CD14-positive monocyte (primary cell): ENCODE measurements around the gene ATAD3A. TPM values are rescaled to one million over a fixed set of nuclear protein-coding genes. Genes with fewer than 3 reads are reported as not detected.

Experiments used
- DNase-seq, 3 donors: peaks; one replicate each; pipeline ENCODE4 v3.0.0-alpha.2; 2011 to 2022
- H2AFZ ChIP-seq: 2 replicates; pipeline ENCODE4 v1.6.0; 2012; ENCODE audit warnings: mild to moderate bottlenecking, low read depth, low read length, inconsistent platforms; ENCODE audit not compliant: insufficient read depth, poor library complexity, severe bottlenecking
- H3K27ac ChIP-seq, 2 donors: 1 replicate in 1 of 2; 2 replicates in 1 of 2; pipeline ENCODE4 v1.5.1; 2012 to 2013; ENCODE audit warnings: low read length in 2 of 2, control low read depth in 1 of 2, inconsistent platforms in 1 of 2, low read depth in 1 of 2, mild to moderate bottlenecking in 1 of 2
- H3K27me3 ChIP-seq, 2 donors: one replicate each; pipeline versions ENCODE4 v1.6.0 to v1.6.1; 2011 to 2013; ENCODE audit warnings: low read length in 2 of 2; ENCODE audit not compliant: control insufficient read depth in 2 of 2, insufficient read depth in 2 of 2
- H3K36me3 ChIP-seq, 2 donors: replicated peaks in 1 of 2; 1 replicate in 1 of 2; 2 replicates in 1 of 2; pipeline versions ENCODE4 v1.5.1 to v1.6.1; 2012 to 2013; ENCODE audit warnings: low read length in 2 of 2, control low read depth in 1 of 2, inconsistent platforms in 1 of 2, mild to moderate bottlenecking in 1 of 2; ENCODE audit not compliant: insufficient read depth in 2 of 2, control insufficient read depth in 1 of 2
- H3K4me1 ChIP-seq, 2 donors: 1 replicate in 1 of 2; 2 replicates in 1 of 2; pipeline versions ENCODE4 v1.5.1 to v1.6.1; 2012 to 2013; ENCODE audit warnings: low read length in 2 of 2, control low read depth in 1 of 2, inconsistent platforms in 1 of 2, mild to moderate bottlenecking in 1 of 2, moderate library complexity in 1 of 2; ENCODE audit not compliant: insufficient read depth in 2 of 2, control insufficient read depth in 1 of 2
- H3K4me2 ChIP-seq: replicated peaks from 2 replicates; pipeline ENCODE3; 2012; ENCODE audit warnings: low read length, moderate library complexity, mild to moderate bottlenecking; ENCODE audit not compliant: poor library complexity, severe bottlenecking; ENCODE audit errors: extremely low read depth
- H3K4me3 ChIP-seq, 3 experiments: fragments of 200-600 bp in 1 of 3; sonication (generic) in 1 of 3; replicated peaks in 1 of 3; 1 replicate in 2 of 3; 2 replicates in 1 of 3; pipeline ENCODE4 v1.5.1; 2011 to 2013; ENCODE audit warnings: low read length in 3 of 3, mild to moderate bottlenecking in 3 of 3, control low read depth in 2 of 3, low read depth in 2 of 3, inconsistent platforms in 1 of 3, moderate library complexity in 1 of 3
- H3K79me2 ChIP-seq: 2 replicates; pipeline ENCODE4 v1.6.0; 2012; ENCODE audit warnings: mild to moderate bottlenecking, control low read depth, inconsistent platforms, low read length, moderate library complexity; ENCODE audit not compliant: insufficient read depth
- H3K9ac ChIP-seq: 2 replicates; pipeline ENCODE4 v1.6.0; 2017; ENCODE audit warnings: low read length, mild to moderate bottlenecking; ENCODE audit not compliant: insufficient read depth, poor library complexity, severe bottlenecking
- H3K9me3 ChIP-seq, 2 donors: replicated peaks in 1 of 2; 1 replicate in 1 of 2; 2 replicates in 1 of 2; pipeline versions ENCODE4 v1.5.1 to v1.6.1; 2012 to 2013; ENCODE audit warnings: low read length in 2 of 2, control low read depth in 1 of 2; ENCODE audit not compliant: control insufficient read depth in 1 of 2, insufficient read depth in 1 of 2
- H4K20me1 ChIP-seq: 2 replicates; pipeline ENCODE4 v1.6.0; 2012; ENCODE audit warnings: mild to moderate bottlenecking, low read length, control low read depth, moderate library complexity; ENCODE audit not compliant: insufficient read depth
- H3K27ac Mint-ChIP-seq, 7 donors: one replicate each; pipeline ENCODE4 v1.8.0; 2020; ENCODE audit warnings: mild to moderate bottlenecking in 7 of 7, mixed read lengths in 7 of 7, moderate library complexity in 6 of 7, inconsistent platforms in 2 of 7
- H3K27me3 Mint-ChIP-seq, 3 donors: one replicate each; pipeline ENCODE4 v1.8.0; 2021 to 2022; ENCODE audit warnings: low read depth in 3 of 3, mild to moderate bottlenecking in 3 of 3, mixed read lengths in 3 of 3, moderate library complexity in 3 of 3, inconsistent platforms in 1 of 3
- H3K36me3 Mint-ChIP-seq, 2 donors: one replicate each; pipeline ENCODE4 v1.8.0; 2020; ENCODE audit warnings: mixed read lengths in 2 of 2, inconsistent platforms in 1 of 2, mild to moderate bottlenecking in 1 of 2
- H3K4me1 Mint-ChIP-seq: one replicate; pipeline ENCODE4 v1.8.0; 2020; ENCODE audit warnings: mild to moderate bottlenecking, mixed read lengths
- H3K4me3 Mint-ChIP-seq, 2 donors: one replicate each; pipeline ENCODE4 v1.8.0; 2020; ENCODE audit warnings: mild to moderate bottlenecking in 2 of 2, mixed read lengths in 2 of 2, moderate library complexity in 1 of 2
- H3K9me3 Mint-ChIP-seq, 7 donors: one replicate each; pipeline ENCODE4 v1.8.0; 2020 to 2022; ENCODE audit warnings: mixed read lengths in 7 of 7, mild to moderate bottlenecking in 6 of 7, moderate library complexity in 6 of 7, inconsistent platforms in 2 of 7
- CTCF ChIP-seq: fragments of 200-600 bp; IDR thresholded peaks from one replicate; pipeline ENCODE4 v1.8.0; 2022; ENCODE audit warnings: antibody characterized with exemption, mild to moderate bottlenecking
- WGBS: methylation state at CpG from one replicate; pipeline ENCODE4 v1.1.5; 2013; ENCODE audit warnings: missing lambda C conversion rate; ENCODE audit not compliant: insufficient coverage; 5-methylcytosine and 5-hydroxymethylcytosine counted together
- intact Hi-C, 2 donors: fragments of 100-400 bp; cut with micrococcal nuclease; formaldehyde crosslinking; loops; one replicate each; pipeline versions ENCODE4 v1.15.0 to v1.15.1; 2023
- polyA plus RNA-seq, 3 donors: library from polyadenylated mRNA; depleted of rRNA in 1 of 3; unstranded in 2 of 3; stranded (reverse) in 1 of 3; fragments of 300-500 nt in 2 of 3; fragments of >200 nt in 1 of 3; fragmentation: Illumina TruSeq in 2 of 3; gene quantifications; 1 replicate in 2 of 3; 2 replicates in 1 of 3; pipeline ENCODE4 v1.2.3, GENCODE V29; 2012 to 2021

Gene ATAD3A
- polyA plus RNA-seq, 3 donors = 4.1 to 14.0 (median 6.4) TPM

GRCh38 chr1:1540818-1541628 is 29.1 kb downstream of the ATAD3A start:
- Mint-ChIP-seq H3K27me3 (peaks cover 4 to 28% (median 17%) of the 10 kb centered on the region in 3 donors), H3K4me3 (peak overlapping the region in 1 of 2 donors; percentile 37), H3K9me3 (peaks cover 0 to 5% (median 0%) of the 10 kb centered on the region in 7 donors), H3K27ac (no peak overlapping the region), H3K36me3 (peaks cover 33 to 36% of the 10 kb centered on the region in 2 donors), H3K4me1 (no peaks in the 10 kb centered on the region)
- H3K27me3 ChIP-seq = peaks cover 0 to 20% of the 10 kb centered on the region in 2 donors
- H3K36me3 ChIP-seq = peaks cover 32 to 36% of the 10 kb centered on the region in 2 donors
- no peak for TF ChIP-seq CTCF
- H3K27ac ChIP-seq = no peak overlapping the region
- WGBS = 70% methylated on average over 53 of the region's 53 CpGs
- H4K20me1 ChIP-seq = peaks cover 12% of the 10 kb centered on the region
- peak overlapping the region in 1 of 3 experiments; percentile 20 for H3K4me3 ChIP-seq
- no peak overlapping the region for H2AFZ ChIP-seq
- no peaks in the 10 kb centered on the region for H3K9me3 ChIP-seq
- H3K9ac ChIP-seq = no peak overlapping the region
- peak in 1 of 3 donors; percentile 6 for DNase-seq
- H3K4me1 ChIP-seq = peaks cover 0 to 7% of the 10 kb centered on the region in 2 donors
- intact Hi-C loops = no loop called here
- H3K79me2 ChIP-seq = no peaks in the 10 kb centered on the region
- peak overlapping the region; percentile 34 for H3K4me2 ChIP-seq

GRCh38 chr1:1541956-1542765 is 30.2 kb downstream of the ATAD3A start:
- Histone ChIP-seq H3K27ac (no peak overlapping the region), H3K4me2 (no peak overlapping the region), H3K9ac (no peak overlapping the region), H3K9me3 (no peaks in the 10 kb centered on the region), H3K79me2 (no peaks in the 10 kb centered on the region), H3K4me3 (no peak overlapping the region), H3K27me3 (peaks cover 0 to 20% of the 10 kb centered on the region in 2 donors), H3K4me1 (peaks cover 0 to 7% of the 10 kb centered on the region in 2 donors), H2AFZ (no peak overlapping the region), H4K20me1 (peaks cover 12% of the 10 kb centered on the region), H3K36me3 (peaks cover 37 to 46% of the 10 kb centered on the region in 2 donors)
- peaks cover 4 to 28% (median 17%) of the 10 kb centered on the region in 3 donors for H3K27me3 Mint-ChIP-seq
- TF ChIP-seq CTCF = no peak
- 92% methylated on average over 25 of the region's 37 CpGs for WGBS
- H3K4me1 Mint-ChIP-seq = no peaks in the 10 kb centered on the region
- intact Hi-C loops = no loop called here
- peak overlapping the region in 1 of 7 donors; percentile 53 for H3K27ac Mint-ChIP-seq
- peaks cover 33 to 44% of the 10 kb centered on the region in 2 donors for H3K36me3 Mint-ChIP-seq
- DNase-seq = no peak
- peaks cover 0 to 5% (median 0%) of the 10 kb centered on the region in 7 donors for H3K9me3 Mint-ChIP-seq
- no peak overlapping the region for H3K4me3 Mint-ChIP-seq
